Liver (tissue), 9 donors: Measurements from ENCODE around the gene ZMYND8. TPM values are rescaled to one million over a fixed set of nuclear protein-coding genes. Genes with fewer than 3 reads are reported as not detected.
A peak's percentile ranks its signal among the peaks of the same experiment; 100 is the strongest.

ENCODE experiments used
- DNase-seq: peaks from one replicate; pipeline ENCODE4 v3.0.0-alpha.2; 2017; ENCODE audit warnings: low spot score
- H3K27ac ChIP-seq, 2 donors: one replicate each; pipeline ENCODE4 v1.7.0; 2013; ENCODE audit warnings: inconsistent platforms in 2 of 2, low read length in 2 of 2, control low read depth in 1 of 2, low read depth in 1 of 2, mild to moderate bottlenecking in 1 of 2
- H3K27me3 ChIP-seq, 4 donors: one replicate each; pipeline versions ENCODE4 v1.6.1 to v1.7.0; 2013; ENCODE audit warnings: low read length in 3 of 4, inconsistent platforms in 1 of 4, mild to moderate bottlenecking in 1 of 4, moderate library complexity in 1 of 4; ENCODE audit not compliant: control insufficient read depth in 4 of 4, insufficient read depth in 4 of 4
- H3K36me3 ChIP-seq, 4 donors: one replicate each; pipeline versions ENCODE4 v1.6.1 to v1.7.0; 2013; ENCODE audit warnings: low read length in 3 of 4, mild to moderate bottlenecking in 3 of 4, low read depth in 1 of 4, moderate library complexity in 1 of 4; ENCODE audit not compliant: control insufficient read depth in 4 of 4, insufficient read depth in 3 of 4
- H3K4me1 ChIP-seq, 4 donors: one replicate each; pipeline versions ENCODE4 v1.6.1 to v1.7.0; 2013; ENCODE audit warnings: low read length in 3 of 4, mild to moderate bottlenecking in 3 of 4, moderate library complexity in 1 of 4; ENCODE audit not compliant: control insufficient read depth in 4 of 4, insufficient read depth in 4 of 4
- H3K4me3 ChIP-seq, 3 donors: one replicate each; pipeline versions ENCODE4 v1.6.1 to v1.7.0; 2013; ENCODE audit warnings: low read length in 3 of 3, control low read depth in 1 of 3, low read depth in 1 of 3, mild to moderate bottlenecking in 1 of 3
- H3K9ac ChIP-seq, 2 donors: one replicate each; pipeline ENCODE4 v1.7.0; 2013; ENCODE audit warnings: low read length in 2 of 2, mild to moderate bottlenecking in 2 of 2, moderate library complexity in 2 of 2, control low read depth in 1 of 2, low read depth in 1 of 2
- H3K9me3 ChIP-seq, 4 donors: one replicate each; pipeline versions ENCODE4 v1.6.1 to v1.7.0; 2013; ENCODE audit warnings: low read length in 3 of 4; ENCODE audit not compliant: control insufficient read depth in 4 of 4
- ATF3 ChIP-seq: IDR thresholded peaks from 2 replicates; pipeline ENCODE4 v1.6.1; 2016; ENCODE audit warnings: antibody characterized with exemption
- EGR1 ChIP-seq, 2 donors: IDR thresholded peaks; 2 replicates each; pipeline ENCODE4 v1.6.1; 2016 to 2018; ENCODE audit warnings: antibody characterized with exemption in 2 of 2, low read depth in 2 of 2
- FOXA1 ChIP-seq: IDR thresholded peaks from 2 replicates; pipeline ENCODE4 v1.6.1; 2016; ENCODE audit warnings: antibody characterized with exemption
- FOXA2 ChIP-seq: IDR thresholded peaks from 2 replicates; pipeline ENCODE4 v1.6.1; 2016; ENCODE audit warnings: antibody characterized with exemption
- GABPA ChIP-seq, 2 donors: IDR thresholded peaks in 1 of 2; conservative IDR thresholded peaks in 1 of 2; 2 replicates each; pipeline ENCODE4 v1.6.1; 2016; ENCODE audit warnings: antibody characterized with exemption in 2 of 2, mild to moderate bottlenecking in 1 of 2, moderate library complexity in 1 of 2
- HNF4A ChIP-seq, 2 donors: conservative IDR thresholded peaks; 2 replicates each; pipeline ENCODE4 v1.6.1; 2016; ENCODE audit warnings: antibody characterized with exemption in 2 of 2, mild to moderate bottlenecking in 2 of 2
- HNF4G ChIP-seq: IDR thresholded peaks from 2 replicates; pipeline ENCODE4 v1.6.1; 2016; ENCODE audit warnings: antibody characterized with exemption
- JUND ChIP-seq, 2 donors: IDR thresholded peaks; 2 replicates each; pipeline ENCODE4 v1.6.1; 2016; ENCODE audit warnings: antibody characterized with exemption in 2 of 2
- NR2F2 ChIP-seq: IDR thresholded peaks from 2 replicates; pipeline ENCODE4 v1.6.1; 2016; ENCODE audit warnings: antibody characterized with exemption
- RAD21 ChIP-seq, 2 donors: IDR thresholded peaks; 2 replicates each; pipeline ENCODE4 v1.6.1; 2016; ENCODE audit warnings: antibody characterized with exemption in 2 of 2, mild to moderate bottlenecking in 2 of 2
- REST ChIP-seq: IDR thresholded peaks from 2 replicates; pipeline ENCODE4 v1.6.1; 2016; ENCODE audit warnings: antibody characterized with exemption, mild to moderate bottlenecking
- RXRA ChIP-seq, 2 donors: IDR thresholded peaks; 2 replicates each; pipeline ENCODE4 v1.6.1; 2017 to 2018; ENCODE audit warnings: antibody characterized with exemption in 2 of 2, mild to moderate bottlenecking in 1 of 2
- SP1 ChIP-seq: IDR thresholded peaks from 2 replicates; pipeline ENCODE4 v1.6.1; 2018; ENCODE audit warnings: antibody characterized with exemption, mild to moderate bottlenecking
- TAF1 ChIP-seq: conservative IDR thresholded peaks from 2 replicates; pipeline ENCODE4 v1.6.1; 2016; ENCODE audit warnings: antibody characterized with exemption, mild to moderate bottlenecking
- YY1 ChIP-seq: IDR thresholded peaks from 2 replicates; pipeline ENCODE4 v1.6.1; 2016; ENCODE audit warnings: antibody characterized with exemption, mild to moderate bottlenecking
- ZBTB33 ChIP-seq: IDR thresholded peaks from 2 replicates; pipeline ENCODE4 v1.6.1; 2016; ENCODE audit warnings: antibody characterized with exemption
- WGBS: extraction: QIAGEN DNeasy Blood & Tissue Kit; methylation state at CpG from one replicate; pipeline ENCODE4 v1.1.7; 2013; 5-methylcytosine and 5-hydroxymethylcytosine counted together
- polyA plus RNA-seq, 2 donors: library from polyadenylated mRNA; stranded (reverse) in 1 of 2; unstranded in 1 of 2; fragments of 200-250 nt in 1 of 2; fragments of >200 nt in 1 of 2; fragmentation: Nextera tagmentation in 1 of 2; extraction: Ambion mirVana in 1 of 2; gene quantifications; one replicate each; pipeline versions ENCODE4 v1.2.1 to v1.2.3, GENCODE V29; 2013 to 2015
- total RNA-seq, 2 donors: library from RNA; depleted of rRNA; stranded (reverse); fragments of >200 nt; gene quantifications; one replicate each; pipeline ENCODE4 v1.2.3, GENCODE V29; 2014
- TF ChIP-seq, protein P1 (sequence below): IDR thresholded peaks from 2 replicates; pipeline ENCODE4 v1.6.1; 2016; ENCODE audit warnings: antibody characterized with exemption
- TF ChIP-seq, protein P2 (sequence below): fragments of 150-350 bp; IDR thresholded peaks from 2 replicates; pipeline ENCODE4 v1.5.1; 2017; ENCODE audit warnings: improper control_type of control experiment, low read depth, low read length; ENCODE audit not compliant: missing input control
- donor health status: healthy.
- donor health status: healthy.
- donor health status: healthy.
- donor health status: healthy.
- donor health status: healthy.

The ZMYND8 gene
- total and polyA plus RNA-seq, 4 donors, result 3.3 to 23.5 (median 6.8) TPM

GRCh38 chr20:47337413-47337812 lies 19.1 kb downstream of the ZMYND8 start:
- H3K36me3 ChIP-seq, result no peaks in the 10 kb centered on the region
- H3K27ac ChIP-seq, result peak overlapping the region; percentile 44 to 76
- H3K9ac ChIP-seq, result no peak overlapping the region
- TF ChIP-seq GABPA (IDR thresholded peaks at IDR 0.05 in 1 of 2, conservative IDR thresholded peaks at IDR 0.05 in 1 of 2), result no peak
- TF ChIP-seq ZBTB33, result no peak
- TF ChIP-seq SP1, result no peak
- TF ChIP-seq TAF1, result no peak
- no peak for TF ChIP-seq ATF3
- TF ChIP-seq JUND (IDR thresholded peaks at IDR 0.05), result no peak
- TF ChIP-seq RAD21 (IDR thresholded peaks at IDR 0.05), result no peak
- TF ChIP-seq, protein P1, sequence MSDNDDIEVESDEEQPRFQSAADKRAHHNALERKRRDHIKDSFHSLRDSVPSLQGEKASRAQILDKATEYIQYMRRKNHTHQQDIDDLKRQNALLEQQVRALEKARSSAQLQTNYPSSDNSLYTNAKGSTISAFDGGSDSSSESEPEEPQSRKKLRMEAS, result no peak
- TF ChIP-seq HNF4A (conservative IDR thresholded peaks at IDR 0.05), result no peak
- no peak for TF ChIP-seq REST
- no peak for TF ChIP-seq HNF4G
- no peak for TF ChIP-seq RXRA (IDR thresholded peaks at IDR 0.05)
- TF ChIP-seq YY1, result no peak
- TF ChIP-seq, protein P2, sequence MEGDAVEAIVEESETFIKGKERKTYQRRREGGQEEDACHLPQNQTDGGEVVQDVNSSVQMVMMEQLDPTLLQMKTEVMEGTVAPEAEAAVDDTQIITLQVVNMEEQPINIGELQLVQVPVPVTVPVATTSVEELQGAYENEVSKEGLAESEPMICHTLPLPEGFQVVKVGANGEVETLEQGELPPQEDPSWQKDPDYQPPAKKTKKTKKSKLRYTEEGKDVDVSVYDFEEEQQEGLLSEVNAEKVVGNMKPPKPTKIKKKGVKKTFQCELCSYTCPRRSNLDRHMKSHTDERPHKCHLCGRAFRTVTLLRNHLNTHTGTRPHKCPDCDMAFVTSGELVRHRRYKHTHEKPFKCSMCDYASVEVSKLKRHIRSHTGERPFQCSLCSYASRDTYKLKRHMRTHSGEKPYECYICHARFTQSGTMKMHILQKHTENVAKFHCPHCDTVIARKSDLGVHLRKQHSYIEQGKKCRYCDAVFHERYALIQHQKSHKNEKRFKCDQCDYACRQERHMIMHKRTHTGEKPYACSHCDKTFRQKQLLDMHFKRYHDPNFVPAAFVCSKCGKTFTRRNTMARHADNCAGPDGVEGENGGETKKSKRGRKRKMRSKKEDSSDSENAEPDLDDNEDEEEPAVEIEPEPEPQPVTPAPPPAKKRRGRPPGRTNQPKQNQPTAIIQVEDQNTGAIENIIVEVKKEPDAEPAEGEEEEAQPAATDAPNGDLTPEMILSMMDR, result no peak
- TF ChIP-seq FOXA2, result no peak
- TF ChIP-seq FOXA1, result no peak
- no peak for TF ChIP-seq EGR1 (IDR thresholded peaks at IDR 0.05; ENCODE audit: low read depth in 2 of 2)
- no peak for TF ChIP-seq NR2F2
- no peaks in the 10 kb centered on the region for H3K9me3 ChIP-seq
- H3K4me3 ChIP-seq, result no peak overlapping the region
- peaks cover 17 to 42% (median 32%) of the 10 kb centered on the region in 4 donors for H3K4me1 ChIP-seq
- WGBS, result 97% methylated on average over 7 of the region's 7 CpGs
- no peaks in the 10 kb centered on the region for H3K27me3 ChIP-seq
- no peak for DNase-seq
